ENCODE measurements around the gene MCHR1. TPM values are rescaled to one million over a fixed set of nuclear protein-coding genes. Genes with fewer than 3 reads are reported as not detected.

MCHR1 gene
- total RNA-seq, 6 donors from 2014 or later, result 1.00 TPM; not detected in 5

- no peak for DNase-seq
- ATAC-seq (ENCODE audit: low FRiP score in 2 of 2), result peak in 1 of 2 donors; percentile 46
- Histone ChIP-seq H3K4me3 (no peak overlapping the region), H3K27me3 (no peaks in the 10 kb centered on the region), H3K36me3 (no peaks in the 10 kb centered on the region), H3K4me1 (peaks cover 0 to 3% (median 0%) of the 10 kb centered on the region in 4 donors), H3K27ac (peak overlapping the region in 1 of 4 donors; percentile 32), H3K9me3 (no peaks in the 10 kb centered on the region)
- TF ChIP-seq EP300 (IDR thresholded peaks at IDR 0.05), result peak in 1 of 4 donors; percentile 6
- TF ChIP-seq, protein P1, sequence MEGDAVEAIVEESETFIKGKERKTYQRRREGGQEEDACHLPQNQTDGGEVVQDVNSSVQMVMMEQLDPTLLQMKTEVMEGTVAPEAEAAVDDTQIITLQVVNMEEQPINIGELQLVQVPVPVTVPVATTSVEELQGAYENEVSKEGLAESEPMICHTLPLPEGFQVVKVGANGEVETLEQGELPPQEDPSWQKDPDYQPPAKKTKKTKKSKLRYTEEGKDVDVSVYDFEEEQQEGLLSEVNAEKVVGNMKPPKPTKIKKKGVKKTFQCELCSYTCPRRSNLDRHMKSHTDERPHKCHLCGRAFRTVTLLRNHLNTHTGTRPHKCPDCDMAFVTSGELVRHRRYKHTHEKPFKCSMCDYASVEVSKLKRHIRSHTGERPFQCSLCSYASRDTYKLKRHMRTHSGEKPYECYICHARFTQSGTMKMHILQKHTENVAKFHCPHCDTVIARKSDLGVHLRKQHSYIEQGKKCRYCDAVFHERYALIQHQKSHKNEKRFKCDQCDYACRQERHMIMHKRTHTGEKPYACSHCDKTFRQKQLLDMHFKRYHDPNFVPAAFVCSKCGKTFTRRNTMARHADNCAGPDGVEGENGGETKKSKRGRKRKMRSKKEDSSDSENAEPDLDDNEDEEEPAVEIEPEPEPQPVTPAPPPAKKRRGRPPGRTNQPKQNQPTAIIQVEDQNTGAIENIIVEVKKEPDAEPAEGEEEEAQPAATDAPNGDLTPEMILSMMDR (IDR thresholded peaks at IDR 0.05), result no peak
- peak in 1 of 2 donors; percentile 61 for TF ChIP-seq POLR2AphosphoS5 (IDR thresholded peaks at IDR 0.05)
- TF ChIP-seq POLR2A (IDR thresholded peaks at IDR 0.05), result no peak
- WGBS, 2 donors, result 73 to 77% methylated on average over 11 of the region's 11 CpGs
Measured at GRCh38 chr22:40668611-40669411, 10.5 kb upstream of the MCHR1 start.

GRCh38 chr22:40670058-40670457 is 9.2 kb upstream of the MCHR1 start:
- Histone ChIP-seq H3K36me3 (no peaks in the 10 kb centered on the region), H3K4me1 (peaks cover 0 to 3% (median 0%) of the 10 kb centered on the region in 4 donors), H3K27ac (no peak overlapping the region), H3K27me3 (no peaks in the 10 kb centered on the region), H3K9me3 (no peaks in the 10 kb centered on the region), H3K4me3 (no peak overlapping the region)
- 73 to 83% methylated on average over 2 of the region's 2 CpGs for WGBS, 2 donors
- DNase-seq (no peak), ATAC-seq (ENCODE audit: low FRiP score in 2 of 2) (no peak)
- TF ChIP-seq, protein P1 (IDR thresholded peaks at IDR 0.05), result no peak
- TF ChIP-seq EP300 (IDR thresholded peaks at IDR 0.05) (no peak), POLR2AphosphoS5 (IDR thresholded peaks at IDR 0.05) (no peak), POLR2A (IDR thresholded peaks at IDR 0.05) (no peak)

GRCh38 chr22:40671369-40671768 is 7.9 kb upstream of the MCHR1 start:
- TF ChIP-seq POLR2A (IDR thresholded peaks at IDR 0.05), result no peak
- no peak for TF ChIP-seq EP300 (IDR thresholded peaks at IDR 0.05)
- no peak for TF ChIP-seq POLR2AphosphoS5 (IDR thresholded peaks at IDR 0.05)
- TF ChIP-seq, protein P1 (IDR thresholded peaks at IDR 0.05), result no peak
- Histone ChIP-seq H3K9me3 (no peaks in the 10 kb centered on the region), H3K4me3 (no peak overlapping the region), H3K4me1 (no peaks in the 10 kb centered on the region), H3K27me3 (no peaks in the 10 kb centered on the region), H3K36me3 (no peaks in the 10 kb centered on the region), H3K27ac (no peak overlapping the region)
- WGBS, 2 donors, result 96 to 98% methylated on average over 13 of the region's 13 CpGs
- no peak for DNase-seq
- no peak for ATAC-seq (ENCODE audit: low FRiP score in 2 of 2)

DNA sequence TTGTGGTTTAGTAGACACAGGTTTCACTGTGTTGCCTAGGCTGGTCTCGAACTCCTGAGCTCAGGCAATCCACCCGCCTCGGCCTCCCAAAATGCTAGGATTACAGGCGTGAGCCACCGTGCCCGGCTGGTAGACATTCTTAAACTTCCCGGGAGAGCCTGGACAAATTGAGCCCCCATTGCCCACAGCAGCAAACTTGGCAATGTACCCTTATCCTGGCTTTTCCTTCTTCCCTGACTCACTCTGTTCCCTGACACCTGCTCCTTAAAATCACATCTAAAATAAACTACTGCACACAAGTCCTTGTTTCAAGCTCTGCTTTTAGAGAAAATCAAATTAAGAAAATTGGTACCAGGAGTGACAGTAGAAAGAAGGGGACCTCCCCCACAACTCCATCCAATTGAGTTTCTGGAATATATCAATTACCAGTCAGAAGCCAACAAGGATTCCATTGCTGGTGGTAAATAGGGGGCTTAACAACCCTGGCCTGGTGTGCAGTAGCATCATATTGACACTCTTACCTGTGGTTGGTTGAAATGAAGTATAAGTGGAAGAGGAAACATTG is 7.4 kb upstream of the MCHR1 start:
- Histone ChIP-seq H3K4me3 (no peak overlapping the region), H3K27me3 (no peaks in the 10 kb centered on the region), H3K4me1 (no peaks in the 10 kb centered on the region), H3K36me3 (no peaks in the 10 kb centered on the region), H3K27ac (no peak overlapping the region), H3K9me3 (no peaks in the 10 kb centered on the region)
- DNase-seq (no peak), ATAC-seq (ENCODE audit: low FRiP score in 2 of 2) (no peak)
- TF ChIP-seq EP300 (IDR thresholded peaks at IDR 0.05), result no peak
- TF ChIP-seq POLR2A (IDR thresholded peaks at IDR 0.05), result no peak
- TF ChIP-seq POLR2AphosphoS5 (IDR thresholded peaks at IDR 0.05), result no peak
- TF ChIP-seq, protein P1 (IDR thresholded peaks at IDR 0.05), result no peak
- WGBS, 2 donors, result 92 to 99% methylated on average over 7 of the region's 7 CpGs
